ENCODE data around the gene SAMSN1.

Gene SAMSN1

DNA sequence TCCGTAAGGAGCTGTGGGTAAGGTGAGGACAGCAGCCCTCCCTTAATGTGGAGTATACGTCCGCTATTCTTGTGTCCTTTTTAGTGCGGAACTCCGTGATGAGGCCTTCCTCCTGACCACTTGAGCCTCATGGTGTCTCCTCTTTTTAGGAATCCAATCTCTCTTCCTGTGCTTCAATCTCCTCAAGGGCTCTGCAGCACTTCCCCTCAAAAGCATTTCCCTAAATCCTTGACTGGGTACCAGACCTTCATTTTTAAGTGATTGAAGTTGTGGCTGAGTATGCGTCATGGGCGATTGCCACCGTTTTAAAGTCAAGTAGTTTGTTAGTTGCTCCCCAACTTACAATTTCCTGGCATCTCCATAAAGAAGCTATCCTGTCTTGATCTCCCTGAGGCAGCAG, 62.8 kb downstream of the SAMSN1 start:
- no peak for DNase-seq

DNA sequence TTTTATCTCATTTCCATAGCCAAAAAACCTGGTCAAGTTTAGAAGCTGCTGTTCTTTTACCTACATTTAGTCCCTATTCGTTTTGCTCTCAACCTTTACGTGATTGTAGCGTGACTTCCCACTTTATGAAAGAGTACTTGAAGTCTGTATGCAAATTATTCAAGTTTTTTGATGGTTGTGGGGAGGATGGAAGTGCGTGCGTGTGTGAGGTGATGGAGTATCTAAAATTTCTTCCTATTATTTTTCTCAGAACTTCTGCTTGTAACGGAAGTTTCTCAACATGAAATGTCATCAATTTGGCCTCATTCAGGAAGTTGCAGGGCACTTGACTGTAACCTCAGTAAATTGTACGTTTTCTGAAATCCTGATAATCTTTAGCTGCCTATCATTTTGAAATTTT, 64.0 kb downstream of the SAMSN1 start:
- DNase-seq: no peak

DNA sequence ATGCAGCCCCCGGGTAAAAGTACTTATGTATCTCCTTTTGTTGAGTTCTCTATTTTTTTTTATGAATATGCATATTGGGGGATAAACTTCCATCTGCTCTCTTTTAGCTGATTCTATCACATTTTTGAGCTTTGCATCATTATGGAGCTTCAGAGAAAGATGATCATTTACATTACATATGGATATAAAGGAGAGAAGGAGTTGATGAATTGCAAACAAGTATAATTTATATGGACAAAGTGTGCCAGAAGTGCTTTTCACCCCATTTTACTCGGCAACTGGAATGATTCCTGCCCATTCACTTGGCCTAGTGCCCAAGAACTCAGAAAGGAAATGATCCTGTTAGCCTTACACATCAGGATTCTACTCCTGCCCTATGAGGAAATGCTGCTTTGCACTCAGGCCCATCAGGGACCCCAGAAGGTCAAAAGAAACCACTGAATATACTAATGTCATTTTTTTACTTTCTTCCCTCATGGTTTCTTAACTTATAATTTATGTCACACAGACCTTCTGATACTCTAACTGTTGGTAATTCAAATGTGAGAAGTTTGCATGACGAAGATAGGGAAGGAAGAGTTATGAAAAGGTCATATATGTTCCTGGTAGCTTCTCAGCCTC, 65.6 kb downstream of the SAMSN1 start:
- no peak for DNase-seq

DNA sequence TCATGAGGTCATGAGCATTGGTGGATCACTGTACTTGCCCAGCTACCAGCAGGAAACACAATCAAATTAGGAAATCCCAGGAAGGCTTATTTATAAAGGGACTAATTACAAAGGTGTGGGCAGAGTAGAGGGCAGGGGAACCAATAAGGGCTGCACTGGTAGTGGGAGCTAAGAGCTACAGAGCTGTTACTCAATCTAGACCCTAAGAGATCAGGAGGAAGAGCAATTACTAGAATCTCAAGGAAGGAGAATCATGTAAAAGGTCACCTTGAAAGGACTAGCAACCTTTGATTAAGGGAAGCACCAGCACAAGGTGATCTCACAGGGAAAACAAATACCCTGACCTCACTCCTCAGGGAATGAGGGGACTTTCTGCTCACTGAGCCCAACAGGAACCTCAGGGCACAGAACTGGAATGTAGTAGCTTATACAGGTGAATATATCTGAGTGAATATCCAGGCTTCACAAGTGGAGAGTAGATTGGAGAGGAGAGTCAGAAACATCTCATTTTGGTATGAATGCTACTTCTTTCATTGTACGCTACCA, 66.8 kb downstream of the SAMSN1 start:
- DNase-seq: no peak

DNA sequence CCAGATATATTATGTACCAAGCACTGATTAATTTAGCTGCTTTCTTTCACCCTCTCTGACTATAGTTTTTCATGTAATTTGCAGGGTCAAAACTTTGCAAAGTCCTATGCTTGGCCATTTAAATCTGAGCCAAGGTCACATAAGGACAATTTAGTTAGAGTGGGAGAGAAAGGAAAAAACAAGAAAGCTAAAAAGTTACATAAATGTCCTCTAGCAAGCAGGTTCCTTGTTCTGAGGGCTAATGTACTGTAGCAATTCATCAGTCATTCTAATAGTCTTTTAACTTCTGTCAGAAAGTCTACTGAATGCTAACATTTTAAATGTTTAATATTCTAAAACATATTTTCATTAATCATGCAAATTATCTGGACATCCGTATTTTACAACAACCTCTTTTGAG, 68.3 kb downstream of the SAMSN1 start:
- DNase-seq: no peak

DNA sequence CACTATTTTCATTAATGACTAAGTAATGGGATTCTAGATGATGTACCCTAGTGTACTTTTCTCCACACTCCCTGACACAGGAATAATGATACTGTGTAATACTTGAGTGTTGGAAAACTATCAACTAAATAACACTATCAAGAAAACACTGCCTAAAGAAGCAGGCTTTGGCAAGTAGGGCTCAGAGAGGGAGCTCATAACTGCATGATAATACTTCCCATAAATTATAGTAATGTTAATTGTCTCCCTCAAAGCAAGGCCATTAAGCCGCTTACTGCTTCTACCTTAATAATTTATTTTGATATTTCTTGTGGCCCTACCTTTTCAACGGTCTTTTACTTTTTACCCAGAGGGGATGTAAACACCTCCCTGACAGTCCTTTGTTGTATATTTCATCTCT, 69.0 kb downstream of the SAMSN1 start:
- DNase-seq: no peak

DNA sequence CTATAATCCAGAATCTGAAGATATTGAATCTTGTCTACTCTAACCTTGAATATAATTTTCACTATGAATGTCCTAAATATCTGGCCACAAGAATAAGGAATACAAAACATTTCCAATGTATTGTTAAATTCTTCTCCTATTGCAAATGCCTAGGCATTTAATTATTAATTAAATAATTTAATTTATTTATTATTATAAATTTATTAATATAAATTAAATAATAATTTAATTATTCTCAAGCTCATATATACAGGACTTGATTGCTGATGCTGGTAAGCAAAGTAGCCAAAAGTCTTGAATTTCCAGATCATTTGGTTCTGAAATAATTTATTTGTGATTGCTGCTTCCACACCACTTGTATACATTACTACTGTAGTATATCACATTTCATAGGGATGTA, 71.1 kb downstream of the SAMSN1 start:
- DNase-seq: no peak

DNA sequence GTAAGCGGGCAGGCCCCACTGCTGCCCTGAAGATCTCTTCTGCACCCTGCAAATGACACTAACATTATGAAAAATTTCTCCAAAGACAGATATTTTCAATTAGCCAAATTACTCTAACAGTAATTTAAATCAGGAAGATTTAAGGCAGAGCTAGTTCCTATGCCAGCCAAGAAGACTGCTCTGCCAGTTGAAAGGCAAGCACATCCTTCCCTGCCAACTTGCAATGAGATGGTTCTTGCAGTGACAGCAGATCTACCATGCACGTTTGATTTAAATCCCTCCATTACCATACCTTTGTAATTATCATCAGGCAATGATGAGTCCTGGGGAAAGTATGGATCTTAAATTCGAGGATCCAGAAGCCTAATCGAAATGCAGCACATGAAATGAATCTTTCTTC, 76.5 kb downstream of the SAMSN1 start:
- DNase-seq: no peak

DNA sequence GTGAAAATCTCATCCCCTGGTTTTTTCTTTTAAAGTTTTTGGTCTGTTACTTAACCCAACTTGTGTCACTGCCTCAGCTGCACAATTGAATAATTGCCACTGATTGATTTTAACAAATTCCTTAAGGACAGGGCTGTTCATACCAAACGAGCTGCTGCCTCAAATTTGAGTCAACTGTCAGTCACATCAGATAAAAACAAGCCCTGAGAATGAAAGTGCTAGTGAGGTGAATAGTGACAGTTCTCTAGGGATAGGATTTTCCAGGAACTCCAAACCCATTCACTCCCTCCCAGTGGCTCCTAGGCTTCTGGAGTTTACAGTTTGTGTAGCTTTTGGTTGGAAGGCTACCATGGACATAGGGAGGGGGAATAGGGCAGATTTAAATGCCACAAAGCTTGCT, 79.4 kb downstream of the SAMSN1 start:
- no peak for DNase-seq

DNA sequence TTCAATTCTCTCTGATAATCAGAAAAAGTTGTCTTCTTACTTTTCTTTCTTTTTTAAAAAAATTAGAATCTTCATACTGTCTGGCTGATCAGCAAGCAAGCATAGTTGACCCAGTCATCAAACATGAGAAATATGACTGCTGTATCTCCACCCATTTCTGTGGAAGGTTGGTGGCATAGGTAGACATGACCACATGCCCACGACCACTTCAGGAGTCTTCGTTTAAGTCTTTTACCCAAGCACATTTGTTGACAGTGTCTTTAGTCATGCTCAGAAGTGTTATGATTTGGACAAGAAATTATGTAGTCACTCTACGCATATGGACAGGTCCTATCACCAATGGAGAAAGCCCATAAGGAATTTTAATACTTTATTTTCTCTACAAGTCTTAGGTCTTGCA, 88.4 kb downstream of the SAMSN1 start:
- no peak for DNase-seq

DNA sequence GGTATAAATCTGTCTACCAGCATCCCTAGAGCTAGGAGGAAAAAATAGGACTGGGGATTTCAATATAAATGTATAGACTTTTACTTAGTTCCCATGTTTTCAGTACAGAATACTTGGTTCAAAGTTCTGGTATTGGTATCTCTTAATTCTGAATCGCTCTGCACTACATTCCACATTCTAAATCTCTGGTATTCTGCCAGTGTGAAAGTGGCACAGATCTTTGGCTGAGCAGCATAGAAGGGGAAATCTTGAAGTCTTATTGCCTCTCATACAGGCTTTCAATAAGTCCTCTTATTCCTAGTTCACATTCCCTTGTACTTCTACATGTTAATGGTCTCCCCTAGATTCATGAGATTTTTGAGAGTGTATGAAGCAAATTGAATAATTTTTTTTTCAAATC, 89.2 kb downstream of the SAMSN1 start:
- no peak for DNase-seq

DNA sequence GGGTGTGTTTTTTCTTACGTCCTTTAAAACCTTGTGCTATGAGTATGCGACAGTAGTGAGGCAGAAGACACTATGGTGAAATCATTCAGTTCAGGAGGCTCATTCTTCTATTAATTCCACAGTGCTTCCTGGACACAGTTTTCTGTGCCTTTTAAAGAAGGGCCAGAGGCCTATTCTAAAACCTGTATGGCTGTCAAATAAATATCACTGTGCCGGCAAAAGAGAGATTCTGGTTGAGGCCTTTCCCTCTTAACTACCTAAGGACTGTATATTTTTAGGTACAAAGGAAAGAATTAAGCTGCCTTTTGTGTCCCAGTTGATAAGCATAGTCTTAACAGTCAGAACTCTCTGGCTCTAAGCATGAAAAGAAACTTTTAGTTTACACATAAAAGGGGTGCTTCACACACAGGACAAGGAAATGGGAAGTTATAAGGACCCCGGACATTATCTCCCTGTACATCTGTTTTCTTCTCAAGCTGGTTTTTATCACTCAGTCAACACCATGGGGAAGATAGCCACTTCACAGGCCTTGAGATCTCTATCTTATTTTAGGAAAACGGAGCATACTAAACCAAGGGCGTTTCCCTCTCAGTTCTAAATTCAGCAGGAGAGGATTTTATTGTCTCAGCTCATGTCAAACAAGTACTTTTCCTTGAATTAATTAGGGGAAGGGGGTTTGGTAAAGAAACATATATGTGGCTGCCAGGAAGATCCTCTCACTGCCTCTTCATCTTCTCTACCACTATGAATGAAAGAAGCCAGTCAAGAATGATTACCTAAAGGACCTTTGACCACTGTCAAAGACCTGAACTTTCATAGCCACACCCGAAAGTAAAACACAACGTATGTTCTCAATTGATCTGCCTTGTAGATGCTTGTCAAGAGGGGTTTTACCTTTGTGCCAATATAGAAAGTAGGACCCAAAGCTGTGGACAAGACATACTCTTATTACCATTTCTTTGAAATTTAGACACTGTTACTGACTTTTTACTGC, 91.8 kb downstream of the SAMSN1 start:
- no peak for DNase-seq

DNA sequence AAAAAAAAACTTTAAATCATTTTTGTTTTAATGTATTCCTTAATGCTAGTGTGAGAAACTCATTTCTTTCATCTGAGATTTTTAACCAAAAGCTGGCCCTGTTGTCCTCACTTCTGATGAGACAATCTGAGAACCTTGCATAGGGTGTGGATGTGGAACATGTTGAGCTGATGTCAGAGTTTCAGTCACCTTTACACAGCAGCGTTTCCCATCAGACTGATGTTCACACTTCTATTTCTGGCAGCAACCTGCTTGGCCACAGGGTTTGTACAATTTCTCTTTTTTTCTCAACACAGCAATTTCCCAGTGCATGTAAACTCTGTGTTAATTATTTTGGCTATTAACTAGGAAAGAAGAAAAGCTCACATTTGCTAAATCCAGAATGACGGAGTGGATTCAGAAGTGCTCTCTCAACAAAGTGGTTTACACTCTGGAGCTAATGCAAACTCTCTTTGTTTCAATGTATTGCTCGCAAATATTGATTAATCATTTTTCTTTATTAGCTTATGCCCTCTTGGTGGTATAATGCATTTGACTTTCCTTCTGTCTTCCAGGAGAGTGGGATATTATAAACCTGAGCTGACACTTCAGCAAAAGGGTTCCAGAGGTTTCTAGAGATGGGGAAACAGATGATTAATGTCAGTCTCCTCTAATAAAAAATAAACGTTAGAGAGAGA, 92.6 kb downstream of the SAMSN1 start:
- DNase-seq: no peak

DNA sequence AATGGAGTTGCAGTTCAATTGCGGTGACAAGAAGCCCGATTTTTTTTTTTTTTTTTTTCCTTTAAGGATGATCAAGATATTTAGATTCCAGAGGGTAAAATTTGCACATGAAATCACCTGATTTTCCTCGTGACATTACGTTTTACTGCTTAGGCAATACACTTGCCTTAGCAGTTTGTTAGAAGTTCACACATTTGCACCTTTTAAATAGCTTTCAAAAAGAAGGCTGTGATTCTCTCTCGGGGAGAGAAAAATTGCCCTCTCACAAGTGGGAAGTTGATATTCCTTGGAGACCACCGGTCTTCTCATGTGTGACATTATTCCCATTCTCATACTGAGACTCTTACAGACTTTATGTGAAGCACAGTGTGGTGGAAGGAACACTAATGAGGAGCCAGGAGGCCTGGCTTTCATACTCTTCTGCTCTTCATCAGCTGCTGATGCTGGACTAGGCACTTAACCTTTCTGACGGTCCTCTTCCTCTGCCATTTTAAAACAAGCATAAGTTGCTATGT, 93.3 kb downstream of the SAMSN1 start:
- no peak for DNase-seq

DNA sequence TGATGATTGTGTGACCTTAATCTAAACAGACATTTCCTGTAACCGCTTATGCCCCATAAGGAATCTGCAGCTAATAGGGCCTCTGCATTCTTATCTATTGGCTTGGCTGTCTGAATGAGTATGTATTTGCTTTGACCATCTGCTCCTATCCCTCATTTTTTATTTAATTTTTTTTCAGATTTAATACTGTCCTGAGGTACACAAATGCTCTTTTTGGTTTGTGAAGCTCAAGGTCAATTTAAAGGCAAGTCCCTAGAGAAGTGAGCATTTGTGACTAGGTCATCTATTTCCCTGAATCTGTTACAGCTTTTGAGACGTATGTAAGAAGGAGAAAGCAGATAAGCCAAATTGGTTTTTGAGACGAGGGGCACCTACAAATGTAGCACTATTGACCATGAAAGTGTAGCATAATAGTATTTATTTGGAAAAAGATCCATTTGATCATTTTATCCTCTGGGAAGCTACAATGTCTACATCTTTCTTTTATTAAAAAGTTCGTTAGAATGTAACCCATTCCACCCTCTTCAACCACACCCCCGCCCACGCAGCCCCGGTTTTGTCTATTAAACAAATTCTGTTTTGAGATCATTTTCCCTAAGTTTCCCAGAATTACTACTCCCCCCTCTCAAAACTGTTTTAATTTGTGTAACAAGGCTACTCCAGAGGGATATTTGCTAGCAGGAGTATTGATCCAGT, 93.9 kb downstream of the SAMSN1 start:
- no peak for DNase-seq

DNA sequence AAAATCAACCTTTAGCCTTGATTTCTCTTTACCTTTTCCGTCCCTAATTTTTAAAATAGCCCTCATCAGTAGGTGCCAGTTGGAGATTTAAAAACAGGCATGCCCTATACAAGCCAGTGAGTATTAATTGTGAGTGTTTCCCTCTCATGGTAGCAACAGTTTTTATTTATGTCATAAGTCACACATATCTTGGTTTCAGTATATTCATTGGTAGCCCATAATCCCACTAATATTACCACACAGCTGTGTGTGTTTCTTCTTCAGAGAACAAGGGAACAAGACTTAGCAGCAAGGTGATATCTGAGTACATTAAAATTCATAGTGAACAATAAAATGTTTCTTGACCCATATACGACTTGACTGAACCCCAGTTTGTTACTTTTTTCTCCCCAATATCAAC, 94.6 kb downstream of the SAMSN1 start:
- DNase-seq: no peak

DNA sequence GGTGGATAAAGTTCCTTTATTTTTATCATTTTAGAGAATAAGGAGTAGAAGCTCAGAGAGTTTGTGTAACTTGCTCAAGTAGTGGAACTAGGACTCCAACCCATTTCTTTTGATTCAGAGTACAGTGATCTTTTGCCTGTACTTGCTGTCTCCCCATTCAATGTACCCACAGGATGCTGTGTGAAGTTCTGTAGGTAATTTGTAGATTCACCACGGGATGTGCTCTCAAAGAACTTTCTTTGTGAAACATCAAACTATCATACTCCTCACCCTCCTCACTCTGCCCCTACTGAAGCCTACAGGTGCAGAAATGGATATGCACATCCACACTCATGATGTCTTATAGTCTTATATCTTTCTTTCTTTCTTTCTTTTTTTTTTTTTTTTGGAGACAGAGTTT, 97.3 kb downstream of the SAMSN1 start:
- DNase-seq: no peak

DNA sequence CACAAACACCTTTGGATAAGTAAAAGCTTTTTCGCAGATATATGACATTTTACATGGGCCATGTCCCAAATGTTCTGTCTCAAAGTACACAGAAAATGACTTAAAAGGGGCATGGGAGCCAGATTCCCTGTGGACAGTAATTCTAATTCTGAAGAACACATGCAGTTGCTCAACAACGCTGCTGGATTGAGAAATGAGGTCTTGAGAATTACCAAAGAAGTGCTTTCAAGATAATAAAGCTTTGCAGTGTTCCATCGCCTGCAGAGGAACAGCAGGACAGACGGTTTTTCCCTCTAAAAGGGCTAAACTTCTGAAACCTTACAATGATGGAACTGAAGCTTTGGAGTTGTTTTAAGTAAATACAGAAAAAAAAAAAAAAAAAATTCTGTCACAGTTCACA, 107.9 kb downstream of the SAMSN1 start:
- no peak for DNase-seq

DNA sequence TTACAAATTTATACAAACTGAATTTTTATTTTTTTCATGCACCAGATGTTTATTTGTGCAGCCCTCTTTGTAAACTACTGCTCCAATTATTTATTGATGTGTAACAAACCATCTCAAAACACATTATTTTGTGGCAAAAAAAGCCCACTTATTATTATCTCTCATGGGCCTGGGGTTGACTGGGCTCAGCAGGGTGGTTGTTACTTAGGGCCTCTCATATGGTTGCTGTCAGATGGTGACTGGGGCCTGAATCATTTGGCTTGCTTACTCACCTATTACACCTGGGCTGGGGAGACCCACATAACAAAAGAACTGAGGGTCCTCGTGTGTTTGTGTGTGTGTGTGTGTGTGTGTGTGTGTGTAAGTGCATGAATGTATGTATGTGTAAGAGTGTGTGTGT, 110.7 kb downstream of the SAMSN1 start:
- DNase-seq: no peak
